Esophagus muscularis mucosa (tissue), 4 donors: ENCODE measurements around the gene EZR. TPM values are rescaled to one million over a fixed set of nuclear protein-coding genes. Genes with fewer than 3 reads are reported as not detected.
A peak's percentile ranks its signal among the peaks of the same experiment; 100 is the strongest.

Experiments
- DNase-seq: peaks from one replicate; pipeline ENCODE4 v3.0.0-alpha.2; 2017; ENCODE audit errors: extremely low spot score
- H3K27ac ChIP-seq, 4 donors: fragments of 200-600 bp; sonication (generic); replicated peaks in 1 of 4; 1 replicate in 3 of 4; 2 replicates in 1 of 4; pipeline ENCODE4 v1.5.1; 2016 to 2019; ENCODE audit warnings: mild to moderate bottlenecking in 1 of 4
- H3K27me3 ChIP-seq, 4 donors: fragments of 200-600 bp; sonication (generic); one replicate each; pipeline versions ENCODE4 v1.5.1 to v1.6.0; 2016 to 2019
- H3K36me3 ChIP-seq, 4 donors: fragments of 200-600 bp; sonication (generic); one replicate each; pipeline ENCODE4 v1.5.1; 2016 to 2019
- H3K4me1 ChIP-seq, 4 donors: fragments of 200-600 bp; sonication (generic); one replicate each; pipeline ENCODE4 v1.5.1; 2016 to 2019
- H3K4me3 ChIP-seq, 4 donors: fragments of 200-600 bp; sonication (generic); 1 replicate in 2 of 4; 2 replicates in 2 of 4; pipeline ENCODE4 v1.5.1; 2016 to 2019; ENCODE audit warnings: mild to moderate bottlenecking in 4 of 4, moderate library complexity in 1 of 4
- H3K9me3 ChIP-seq, 4 donors: fragments of 200-600 bp; sonication (generic); 1 replicate in 3 of 4; 2 replicates in 1 of 4; pipeline ENCODE4 v1.5.1; 2016 to 2019
- CTCF ChIP-seq, 3 experiments: fragments of 200-600 bp in 2 of 3; fragments of 450-650 bp in 1 of 3; sonication (generic) in 2 of 3; IDR thresholded peaks; one replicate each; pipeline ENCODE4 v1.5.1; 2017 to 2019; ENCODE audit warnings: antibody characterized with exemption in 3 of 3, mild to moderate bottlenecking in 2 of 3, moderate library complexity in 1 of 3
- EP300 ChIP-seq: sonication (generic); formaldehyde crosslinking; IDR thresholded peaks from one replicate; pipeline ENCODE4 v1.6.1; 2017; ENCODE audit warnings: antibody characterized with exemption
- POLR2A ChIP-seq: fragments of 450-650 bp; IDR thresholded peaks from one replicate; pipeline ENCODE4 v1.6.1; 2017; ENCODE audit warnings: antibody characterized with exemption, moderate library complexity, mild to moderate bottlenecking, low read depth
- POLR2AphosphoS5 ChIP-seq, 2 donors: sonication (generic); formaldehyde crosslinking; IDR thresholded peaks; one replicate each; pipeline ENCODE4 v1.6.1; 2017; ENCODE audit warnings: antibody characterized with exemption in 2 of 2
- WGBS: methylation state at CpG from one replicate; pipeline ENCODE4 v1.1.5; 2018; 5-methylcytosine and 5-hydroxymethylcytosine counted together
- intact Hi-C: fragments of 100-400 bp; cut with DNase I; formaldehyde crosslinking; loops from one replicate; pipeline ENCODE4 v1.15.1; 2023
- total RNA-seq, 4 donors: library from RNA; depleted of rRNA; stranded (reverse); fragments of >200 nt; gene quantifications; one replicate each; pipeline versions ENCODE4 v1.1.0 to v1.2.1, GENCODE V29; 2016

The EZR gene
- total RNA-seq, 4 donors from 2014 or later = 205 to 226 (median 212) TPM

- Histone ChIP-seq H3K27ac (no peak overlapping the region), H3K4me1 (peaks cover 3 to 17% (median 10%) of the 10 kb centered on the region in 4 donors), H3K27me3 (no peaks in the 10 kb centered on the region), H3K36me3 (peaks cover 77 to 100% (median 91%) of the 10 kb centered on the region in 4 donors), H3K9me3 (no peaks in the 10 kb centered on the region), H3K4me3 (no peak overlapping the region)
- WGBS = 90% methylated on average over 21 of the region's 21 CpGs
- DNase-seq = no peak
- intact Hi-C loops = no loop called here
- TF ChIP-seq EP300 = no peak
- no peak for TF ChIP-seq CTCF (IDR thresholded peaks at IDR 0.05)
- TF ChIP-seq POLR2A = no peak
- no peak for TF ChIP-seq POLR2AphosphoS5 (IDR thresholded peaks at IDR 0.05)
Measured at GRCh38 chr6:158773581-158774449, 45.4 kb downstream of the EZR start.

DNA sequence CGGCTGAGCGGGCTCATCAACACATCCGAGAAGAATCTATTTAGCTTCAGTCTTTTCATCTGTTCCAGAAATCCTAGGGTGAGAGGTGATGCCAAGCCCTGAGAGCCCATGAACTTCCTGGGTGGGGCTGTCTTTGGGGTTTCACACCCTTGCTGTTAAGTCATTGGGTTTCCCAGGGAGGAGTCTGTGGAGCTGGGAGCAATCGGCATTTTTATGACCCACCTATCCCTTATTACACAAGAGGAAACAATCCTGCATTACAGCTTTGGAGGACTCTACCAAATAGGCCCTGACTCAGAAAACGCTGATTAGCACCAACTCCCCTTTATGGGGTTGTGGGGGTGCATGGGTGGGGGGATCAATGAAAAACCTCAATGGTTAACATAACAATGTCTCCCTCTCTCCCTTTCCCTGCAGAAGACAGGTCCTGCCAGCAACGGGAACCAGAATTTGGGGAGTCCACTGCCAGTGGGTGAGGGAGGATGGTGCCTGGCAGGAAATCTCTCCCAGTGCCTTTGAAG is 46.3 kb downstream of the EZR start:
- Histone ChIP-seq H3K36me3 (peaks cover 83 to 100% (median 94%) of the 10 kb centered on the region in 4 donors), H3K9me3 (no peaks in the 10 kb centered on the region), H3K4me1 (peaks cover 3 to 17% (median 6%) of the 10 kb centered on the region in 4 donors), H3K27me3 (no peaks in the 10 kb centered on the region), H3K27ac (peak overlapping the region in 3 of 4 donors; percentile 8 to 28 (median 25)), H3K4me3 (no peak overlapping the region)
- WGBS = 79% methylated on average over 6 of the region's 6 CpGs
- intact Hi-C loops = no loop called here
- no peak for DNase-seq
- TF ChIP-seq CTCF (IDR thresholded peaks at IDR 0.05) = no peak
- TF ChIP-seq POLR2A = no peak
- no peak for TF ChIP-seq EP300
- no peak for TF ChIP-seq POLR2AphosphoS5 (IDR thresholded peaks at IDR 0.05)

DNA sequence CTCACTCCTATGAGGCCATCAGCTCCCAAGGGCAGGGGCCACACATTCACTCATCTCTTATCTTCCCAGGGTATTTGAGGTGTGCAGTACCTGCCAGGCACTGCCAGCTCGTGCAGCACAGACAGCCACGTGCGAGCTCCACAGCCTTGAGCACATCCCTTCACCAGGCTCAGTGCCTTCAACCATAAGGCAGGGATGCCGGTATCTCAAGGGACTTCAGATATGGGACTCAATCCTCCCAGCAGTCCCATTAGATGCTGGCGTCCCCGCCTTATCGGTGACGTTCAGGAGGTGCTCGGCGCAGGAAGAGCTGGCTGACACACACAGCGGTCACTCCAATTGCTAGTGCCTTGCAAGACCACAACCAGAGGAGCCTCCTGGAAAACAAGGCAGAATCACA is 47.0 kb downstream of the EZR start:
- 97% methylated on average over 8 of the region's 11 CpGs for WGBS
- H3K36me3 ChIP-seq = peaks cover 90 to 100% (median 94%) of the 10 kb centered on the region in 4 donors
- peaks cover 0 to 17% (median 4%) of the 10 kb centered on the region in 4 donors for H3K4me1 ChIP-seq
- no peak for TF ChIP-seq POLR2A
- no peak for TF ChIP-seq EP300
- TF ChIP-seq POLR2AphosphoS5 (IDR thresholded peaks at IDR 0.05) = no peak
- TF ChIP-seq CTCF (IDR thresholded peaks at IDR 0.05) = no peak
- H3K27me3 ChIP-seq = no peaks in the 10 kb centered on the region
- DNase-seq = no peak
- intact Hi-C loops = no loop called here
- H3K9me3 ChIP-seq = no peaks in the 10 kb centered on the region
- peak overlapping the region in 1 of 4 donors; percentile 28 for H3K27ac ChIP-seq
- no peak overlapping the region for H3K4me3 ChIP-seq

GRCh38 chr6:158771399-158772152 is 47.6 kb downstream of the EZR start:
- Histone ChIP-seq H3K4me3 (no peak overlapping the region), H3K4me1 (peaks cover 0 to 17% (median 4%) of the 10 kb centered on the region in 4 donors), H3K27me3 (no peaks in the 10 kb centered on the region), H3K36me3 (peaks cover 92 to 100% (median 98%) of the 10 kb centered on the region in 4 donors), H3K27ac (peak overlapping the region in 1 of 4 donors; percentile 28), H3K9me3 (no peaks in the 10 kb centered on the region)
- no peak for DNase-seq
- TF ChIP-seq POLR2A (no peak), CTCF (IDR thresholded peaks at IDR 0.05) (no peak), POLR2AphosphoS5 (IDR thresholded peaks at IDR 0.05) (no peak), EP300 (no peak)
- WGBS = 88% methylated on average over 16 of the region's 16 CpGs
- intact Hi-C loops = no loop called here
